ENCODE data around the gene CROT.

CROT gene

GRCh38 chr7:87345166-87345927, at the start of gene CROT:
CROT (plus strand) TSS chr7:87345664; CDS start chr7:87349069, 3,405 bp downstream.
- H3K9me3 ChIP-seq (ENCODE audit: control insufficient read depth, insufficient read depth, low read length), result no peaks in the 10 kb centered on the region
- peaks cover 28% of the 10 kb centered on the region for H3K4me1 ChIP-seq (ENCODE audit: control insufficient read depth, low read length)
- H3K36me3 ChIP-seq (ENCODE audit: control insufficient read depth, low read length), result peaks cover 24% of the 10 kb centered on the region
- peaks cover 16% of the 10 kb centered on the region for H3K79me2 ChIP-seq (ENCODE audit: control insufficient read depth, low read length)
- no peaks in the 10 kb centered on the region for H3K27me3 ChIP-seq (ENCODE audit: control insufficient read depth, low read length)
- peak within 1 kb of the TSS; percentile 93 for H3K4me2 ChIP-seq (ENCODE audit: low read length)
- no peaks in the 10 kb centered on the region for H3F3A ChIP-seq (ENCODE audit: control insufficient read depth, insufficient read depth)
- TF ChIP-seq CTCF (IDR thresholded peaks at IDR 0.05; ENCODE audit: low read depth, low read length, poor library complexity, severe bottlenecking) (no peak), EZH2phosphoT487 (IDR thresholded peaks at IDR 0.05; ENCODE audit: borderline replicate concordance, low read length) (no peak)
- H3K9me2 ChIP-seq (replicated peaks; ENCODE audit: control insufficient read depth, low read length), result no peaks in the 10 kb centered on the region
- H3K27ac ChIP-seq (ENCODE audit: low read depth, low read length), result no peak within 1 kb of the TSS
- no peaks in the 10 kb centered on the region for H4K20me1 ChIP-seq (ENCODE audit: control insufficient read depth, insufficient read depth, low read depth, low read length)
- peak within 1 kb of the TSS; percentile 93 for H3K4me3 ChIP-seq (ENCODE audit: low read length)

GRCh38 chr7:87300756-87301155, 44.7 kb upstream of the CROT start:
- TF ChIP-seq EZH2phosphoT487 (IDR thresholded peaks at IDR 0.05; ENCODE audit: borderline replicate concordance, low read length) (no peak), CTCF (IDR thresholded peaks at IDR 0.05; ENCODE audit: low read depth, low read length, poor library complexity, severe bottlenecking) (no peak)
- Histone ChIP-seq H4K20me1 (ENCODE audit: control insufficient read depth, insufficient read depth, low read depth, low read length) (no peaks in the 10 kb centered on the region), H3K27me3 (ENCODE audit: control insufficient read depth, low read length) (no peaks in the 10 kb centered on the region; the same call in 1 of the 2 replicates), H3F3A (ENCODE audit: control insufficient read depth, insufficient read depth) (no peaks in the 10 kb centered on the region), H3K4me3 (ENCODE audit: low read length) (no peak overlapping the region), H3K27ac (ENCODE audit: low read depth, low read length) (no peak overlapping the region), H3K36me3 (ENCODE audit: control insufficient read depth, low read length) (no peaks in the 10 kb centered on the region), H3K4me2 (ENCODE audit: low read length) (no peak overlapping the region), H3K9me2 (replicated peaks; ENCODE audit: control insufficient read depth, low read length) (no peaks in the 10 kb centered on the region), H3K79me2 (ENCODE audit: control insufficient read depth, low read length) (no peaks in the 10 kb centered on the region), H3K4me1 (ENCODE audit: control insufficient read depth, low read length) (no peaks in the 10 kb centered on the region), H3K9me3 (ENCODE audit: control insufficient read depth, insufficient read depth, low read length) (peaks cover 9% of the 10 kb centered on the region; the same call in 1 of the 2 replicates)

- Histone ChIP-seq H3K4me3 (ENCODE audit: low read length) (no peak overlapping the region), H3K36me3 (ENCODE audit: control insufficient read depth, low read length) (no peaks in the 10 kb centered on the region)
- TF ChIP-seq EZH2phosphoT487 (IDR thresholded peaks at IDR 0.05; ENCODE audit: borderline replicate concordance, low read length), result no peak
- TF ChIP-seq CTCF (IDR thresholded peaks at IDR 0.05; ENCODE audit: low read depth, low read length, poor library complexity, severe bottlenecking), result no peak
Observed at GRCh38 chr7:87310790-87311419, 34.6 kb upstream of the CROT start.

More at GRCh38 chr7:87310790-87311419, 34.6 kb upstream of the CROT start:
- Histone ChIP-seq H3K4me2 (ENCODE audit: low read length) (no peak overlapping the region), H3K27me3 (ENCODE audit: control insufficient read depth, low read length) (no peaks in the 10 kb centered on the region), H3K9me2 (replicated peaks; ENCODE audit: control insufficient read depth, low read length) (no peaks in the 10 kb centered on the region), H3K79me2 (ENCODE audit: control insufficient read depth, low read length) (no peaks in the 10 kb centered on the region), H3F3A (ENCODE audit: control insufficient read depth, insufficient read depth) (no peaks in the 10 kb centered on the region), H4K20me1 (ENCODE audit: control insufficient read depth, insufficient read depth, low read depth, low read length) (no peaks in the 10 kb centered on the region), H3K9me3 (ENCODE audit: control insufficient read depth, insufficient read depth, low read length) (no peaks in the 10 kb centered on the region; the same call in 1 of the 2 replicates), H3K27ac (ENCODE audit: low read depth, low read length) (no peak overlapping the region), H3K4me1 (ENCODE audit: control insufficient read depth, low read length) (no peaks in the 10 kb centered on the region)
